ENCODE results near the gene GRIK3.

The GRIK3 gene

DNA sequence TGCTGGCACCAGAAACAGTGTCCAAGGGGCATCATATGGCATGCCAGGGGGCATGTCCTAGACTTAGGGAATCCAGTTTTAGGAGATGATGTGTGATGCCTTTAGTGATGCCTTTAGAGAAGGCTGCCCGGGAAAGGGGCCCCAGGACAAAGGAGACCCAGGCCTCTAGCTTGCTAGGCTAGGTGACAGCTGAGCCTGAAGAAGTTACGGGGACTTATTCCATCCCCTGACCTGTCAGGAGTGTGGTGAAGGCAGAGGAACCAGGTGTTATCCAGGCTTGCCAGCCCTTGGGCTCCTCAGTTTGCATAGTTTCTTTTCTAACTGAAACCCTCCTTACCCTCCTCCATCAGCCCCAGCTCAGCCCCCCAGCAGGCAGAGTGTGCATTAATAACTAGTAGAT lies 281.9 kb downstream of the GRIK3 start:
- Histone ChIP-seq H3K4me3 (ENCODE audit: control insufficient read depth in 1 of 7, extremely low read depth in 1 of 7, insufficient read depth in 4 of 7, low read depth in 2 of 7, low read length in 6 of 7) (no peak overlapping the region), H3K36me3 (ENCODE audit: control insufficient read depth in 4 of 4, insufficient read depth in 4 of 4, low read length in 3 of 4) (no peaks in the 10 kb centered on the region), H3K27ac (ENCODE audit: insufficient read depth in 1 of 2, low read depth in 1 of 2, low read length in 2 of 2, poor library complexity in 1 of 2, severe bottlenecking in 2 of 2) (no peak overlapping the region), H3K27me3 (replicated peaks in 2 of 5; ENCODE audit: control insufficient read depth in 4 of 5, insufficient read depth in 5 of 5, low read length in 4 of 5) (peaks cover 0 to 11% (median under 1%) of the 10 kb centered on the region in 5 experiments), H3K4me1 (ENCODE audit: control extremely low read depth in 1 of 4, control insufficient read depth in 4 of 4, insufficient read depth in 4 of 4, low read length in 3 of 4) (peaks cover 0 to 13% (median 10%) of the 10 kb centered on the region in 4 experiments), H3K9me3 (ENCODE audit: control extremely low read depth in 1 of 5, control insufficient read depth in 4 of 5, insufficient read depth in 2 of 5, low read depth in 1 of 5, low read length in 4 of 5) (no peaks in the 10 kb centered on the region)
- DNase-seq, result peak in 1 of 3 donors; percentile 3
- 40% methylated on average over 2 of the region's 2 CpGs for WGBS (ENCODE audit: insufficient coverage)
- POLR2A ChIA-PET, result no interaction called here
- CTCF ChIA-PET, result interaction anchor here (0.6 kb wide), 1 partner anchor 684 kb away, joined by 3 read pairs; no protein-coding TSS in a partner anchor

DNA sequence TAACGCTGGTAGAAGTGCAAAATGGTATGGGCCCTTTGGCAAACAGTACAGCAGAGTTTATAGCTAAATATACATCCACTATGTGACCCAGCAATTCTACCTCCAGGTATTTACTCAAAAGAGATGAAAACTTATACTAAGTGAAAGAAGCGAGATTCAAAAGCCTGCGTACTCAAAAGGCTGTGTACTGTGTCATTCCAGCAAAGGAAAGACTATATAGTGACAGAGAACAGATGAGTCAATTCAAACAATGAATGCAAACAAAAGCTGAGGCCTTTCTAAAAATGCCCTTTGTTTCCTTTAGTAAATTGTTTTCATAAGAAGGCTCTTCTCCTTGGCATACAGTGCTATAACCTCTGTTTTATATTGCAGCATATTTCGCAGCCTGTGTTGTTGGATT lies 282.8 kb downstream of the GRIK3 start:
- CTCF ChIA-PET, result no interaction called here

DNA sequence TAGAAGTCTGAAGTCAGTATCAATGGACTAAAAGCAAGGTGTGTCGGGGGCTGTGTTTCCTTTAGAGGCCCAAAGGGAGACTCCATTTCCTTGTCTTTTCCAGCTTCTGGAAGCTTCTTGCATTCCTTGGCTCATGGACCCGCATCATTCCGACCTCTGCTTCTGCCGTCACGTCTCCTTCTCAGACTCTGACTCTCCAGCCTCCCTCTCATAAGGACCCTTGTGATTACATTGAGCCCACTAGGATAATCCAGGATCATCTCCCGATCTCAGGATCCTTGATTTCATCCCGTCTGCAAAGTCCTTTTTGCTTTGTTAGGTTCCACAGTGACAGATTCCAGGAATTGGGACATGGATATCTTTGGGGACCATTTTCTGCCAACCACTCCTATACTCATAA lies 285.8 kb downstream of the GRIK3 start:
- Histone ChIP-seq H3K36me3 (ENCODE audit: control insufficient read depth in 4 of 4, insufficient read depth in 4 of 4, low read length in 3 of 4) (no peaks in the 10 kb centered on the region), H3K9me3 (ENCODE audit: control extremely low read depth in 1 of 5, control insufficient read depth in 4 of 5, insufficient read depth in 2 of 5, low read depth in 1 of 5, low read length in 4 of 5) (no peaks in the 10 kb centered on the region), H3K27me3 (replicated peaks in 2 of 5; ENCODE audit: control insufficient read depth in 4 of 5, insufficient read depth in 5 of 5, low read length in 4 of 5) (peaks cover 0 to 18% (median 2%) of the 10 kb centered on the region in 5 experiments), H3K27ac (ENCODE audit: insufficient read depth in 1 of 2, low read depth in 1 of 2, low read length in 2 of 2, poor library complexity in 1 of 2, severe bottlenecking in 2 of 2) (no peak overlapping the region), H3K4me1 (ENCODE audit: control extremely low read depth in 1 of 4, control insufficient read depth in 4 of 4, insufficient read depth in 4 of 4, low read length in 3 of 4) (peaks cover 0 to 13% (median 10%) of the 10 kb centered on the region in 4 experiments), H3K4me3 (ENCODE audit: control insufficient read depth in 1 of 7, extremely low read depth in 1 of 7, insufficient read depth in 4 of 7, low read depth in 2 of 7, low read length in 6 of 7) (no peak overlapping the region)
- DNase-seq, result no peak
- ChIA-PET POLR2A (interaction anchor here (0.6 kb wide), 1 partner anchor 120 kb away, joined by 3 read pairs; no protein-coding TSS in a partner anchor), CTCF (interaction anchor here (1.0 kb wide), 1 partner anchor 15 kb away, joined by 3 read pairs; no protein-coding TSS in a partner anchor)
- 97% methylated on average over 6 of the region's 7 CpGs for WGBS (ENCODE audit: insufficient coverage)

More for the DNA sequence above, 282.8 kb downstream of the GRIK3 start:
- H3K27ac ChIP-seq (ENCODE audit: insufficient read depth in 1 of 2, low read depth in 1 of 2, low read length in 2 of 2, poor library complexity in 1 of 2, severe bottlenecking in 2 of 2), result no peak overlapping the region
- H3K4me3 ChIP-seq (ENCODE audit: control insufficient read depth in 1 of 7, extremely low read depth in 1 of 7, insufficient read depth in 4 of 7, low read depth in 2 of 7, low read length in 6 of 7), result no peak overlapping the region
- no peaks in the 10 kb centered on the region for H3K36me3 ChIP-seq (ENCODE audit: control insufficient read depth in 4 of 4, insufficient read depth in 4 of 4, low read length in 3 of 4)
- DNase-seq, result no peak
- H3K27me3 ChIP-seq (replicated peaks in 2 of 5; ENCODE audit: control insufficient read depth in 4 of 5, insufficient read depth in 5 of 5, low read length in 4 of 5), result peaks cover 0 to 10% (median 2%) of the 10 kb centered on the region in 5 experiments
- peaks cover 0 to 13% (median 10%) of the 10 kb centered on the region in 4 experiments for H3K4me1 ChIP-seq (ENCODE audit: control extremely low read depth in 1 of 4, control insufficient read depth in 4 of 4, insufficient read depth in 4 of 4, low read length in 3 of 4)
- WGBS (ENCODE audit: insufficient coverage), result 100% methylated on average over 3 of the region's 4 CpGs
- POLR2A ChIA-PET, result no interaction called here
- no peaks in the 10 kb centered on the region for H3K9me3 ChIP-seq (ENCODE audit: control extremely low read depth in 1 of 5, control insufficient read depth in 4 of 5, insufficient read depth in 2 of 5, low read depth in 1 of 5, low read length in 4 of 5)

Measured in common myeloid progenitor, CD34-positive (primary cell).